ENCODE measurements around the gene PLXDC1.

DNA sequence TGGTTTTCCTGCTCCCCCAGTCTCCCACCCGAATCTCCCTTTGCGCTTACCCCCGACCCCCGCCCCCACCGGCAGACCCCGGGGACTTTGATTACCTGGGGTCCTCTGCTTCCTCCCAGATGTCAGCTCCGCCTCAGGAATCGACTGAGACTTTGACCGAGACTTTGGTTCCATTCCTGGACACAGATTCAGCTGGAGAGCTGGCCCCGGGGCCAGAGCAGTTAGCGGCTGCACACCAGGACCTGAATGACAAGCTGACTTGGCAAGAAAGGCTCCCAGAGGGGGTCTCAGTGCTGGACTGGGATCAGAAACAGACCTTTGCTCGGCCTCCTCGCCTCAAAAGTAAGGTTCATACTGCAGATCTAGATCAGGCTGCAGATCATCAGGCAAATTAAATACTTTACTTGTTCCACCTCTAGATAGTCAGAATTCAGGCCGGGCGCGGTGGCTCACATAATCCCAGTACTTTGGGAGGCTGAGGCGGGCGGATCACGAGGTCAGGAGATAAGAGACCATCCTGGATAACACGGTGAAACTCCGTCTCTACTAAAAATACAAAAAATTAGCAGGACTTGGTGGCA is 123.9 kb downstream of the PLXDC1 start:
- TF ChIP-seq SIX1 (CRISPR knock-in tag; IDR thresholded peaks at IDR 0.05; ENCODE audit: borderline replicate concordance): no peak
- no peak for TF ChIP-seq SETDB1 (CRISPR knock-in tag; IDR thresholded peaks at IDR 0.05; ENCODE audit: borderline replicate concordance)
- no peak for TF ChIP-seq CTCF (CRISPR knock-in tag; IDR thresholded peaks at IDR 0.05)
- no peak for TF ChIP-seq HNRNPK (IDR thresholded peaks at IDR 0.05; ENCODE audit: low read depth, low read length, poor library complexity, severe bottlenecking)
- no peak for TF ChIP-seq ZNF274 (CRISPR knock-in tag; IDR thresholded peaks at IDR 0.05)
- TF ChIP-seq ZNF616 (CRISPR knock-in tag; IDR thresholded peaks at IDR 0.05; ENCODE audit: low read depth): no peak
- no peak for TF ChIP-seq RBFOX2 (IDR thresholded peaks at IDR 0.05; ENCODE audit: low read depth, low read length)
- TF ChIP-seq, protein P1, sequence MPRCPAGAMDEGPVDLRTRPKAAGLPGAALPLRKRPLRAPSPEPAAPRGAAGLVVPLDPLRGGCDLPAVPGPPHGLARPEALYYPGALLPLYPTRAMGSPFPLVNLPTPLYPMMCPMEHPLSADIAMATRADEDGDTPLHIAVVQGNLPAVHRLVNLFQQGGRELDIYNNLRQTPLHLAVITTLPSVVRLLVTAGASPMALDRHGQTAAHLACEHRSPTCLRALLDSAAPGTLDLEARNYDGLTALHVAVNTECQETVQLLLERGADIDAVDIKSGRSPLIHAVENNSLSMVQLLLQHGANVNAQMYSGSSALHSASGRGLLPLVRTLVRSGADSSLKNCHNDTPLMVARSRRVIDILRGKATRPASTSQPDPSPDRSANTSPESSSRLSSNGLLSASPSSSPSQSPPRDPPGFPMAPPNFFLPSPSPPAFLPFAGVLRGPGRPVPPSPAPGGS (CRISPR knock-in tag; IDR thresholded peaks at IDR 0.05): no peak
